HG02588 (cell line): ENCODE data around the gene TCERG1L.
"Not testable (repeated sequence)": the region's sequence is repeated elsewhere in the genome, so short reads cannot be mapped to it uniquely, and the experiment has no call there.

ENCODE experiments used
- ATAC-seq: cut with Tn5 transposase; IDR thresholded peaks from one replicate; pipeline ENCODE4 v1.9.1; 2021; ENCODE audit warnings: mild to moderate bottlenecking, moderate library complexity; ENCODE audit not compliant: unreplicated experiment

Gene TCERG1L

GRCh38 chr10:131150126-131150525 lies 161.4 kb downstream of the TCERG1L start:
- no peak for ATAC-seq

DNA sequence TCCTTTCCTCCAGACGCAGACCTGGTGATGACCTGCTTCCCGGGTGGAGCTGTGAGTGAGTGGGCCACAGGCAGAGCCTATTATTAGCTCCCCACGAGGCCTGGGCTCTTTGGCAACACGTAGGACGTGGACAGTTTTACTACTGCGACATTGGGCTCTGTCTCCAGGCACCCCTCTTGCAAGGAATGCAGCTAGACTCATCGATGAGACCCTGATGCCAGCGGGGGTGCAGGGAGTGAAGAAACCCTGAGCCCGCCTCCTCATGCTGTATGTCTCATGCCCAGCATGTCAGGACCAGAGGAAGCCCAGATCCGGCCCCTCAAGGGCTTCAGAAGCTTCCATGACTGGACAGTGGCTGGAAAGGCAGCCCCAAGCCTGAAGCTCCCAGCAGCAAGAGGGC lies 161.9 kb downstream of the TCERG1L start:
- no peak for ATAC-seq

DNA sequence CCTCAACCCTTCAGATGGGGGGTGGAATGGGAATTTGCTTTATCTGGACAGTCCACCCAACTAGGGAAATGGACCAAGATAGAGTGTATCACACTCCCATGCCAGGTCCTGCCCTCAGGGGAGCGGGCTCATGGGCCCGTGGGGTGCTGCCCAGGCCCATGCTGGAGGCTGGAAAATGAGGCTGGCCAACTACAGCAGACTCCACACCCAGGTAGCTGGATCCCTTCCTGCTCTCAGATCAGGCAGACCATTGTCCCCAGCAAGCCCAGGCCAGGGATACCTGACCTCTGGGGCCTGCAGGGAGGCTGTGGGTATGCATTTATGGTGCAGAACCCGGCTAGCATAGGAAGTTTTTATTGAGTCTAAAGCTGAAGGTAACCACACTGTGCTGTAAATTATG lies 162.4 kb downstream of the TCERG1L start:
- ATAC-seq = no peak

- no peak for ATAC-seq
Measured at GRCh38 chr10:131148270-131148669, 163.3 kb downstream of the TCERG1L start.

- ATAC-seq = no peak
Measured at GRCh38 chr10:131147301-131147975, 164.1 kb downstream of the TCERG1L start.

DNA sequence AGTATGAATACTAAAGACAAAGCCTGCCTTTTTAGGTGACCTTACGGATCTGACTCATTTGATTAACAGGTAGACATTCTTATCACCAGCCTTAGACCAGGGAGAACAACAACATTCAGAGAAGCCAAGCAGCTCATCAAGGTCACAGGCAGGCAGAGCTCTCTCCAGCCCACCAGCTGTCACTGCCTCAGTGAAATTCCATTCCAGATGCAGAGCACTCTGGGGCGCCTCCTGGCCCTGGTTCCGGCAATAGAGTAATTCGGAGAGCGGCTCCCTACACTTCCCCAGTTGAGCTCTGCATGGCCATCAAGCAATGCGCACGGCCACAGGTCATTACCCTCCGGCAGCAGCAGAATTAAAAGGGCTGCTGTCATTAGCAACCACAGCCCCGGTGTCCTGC lies 164.7 kb downstream of the TCERG1L start:
- ATAC-seq = no peak

DNA sequence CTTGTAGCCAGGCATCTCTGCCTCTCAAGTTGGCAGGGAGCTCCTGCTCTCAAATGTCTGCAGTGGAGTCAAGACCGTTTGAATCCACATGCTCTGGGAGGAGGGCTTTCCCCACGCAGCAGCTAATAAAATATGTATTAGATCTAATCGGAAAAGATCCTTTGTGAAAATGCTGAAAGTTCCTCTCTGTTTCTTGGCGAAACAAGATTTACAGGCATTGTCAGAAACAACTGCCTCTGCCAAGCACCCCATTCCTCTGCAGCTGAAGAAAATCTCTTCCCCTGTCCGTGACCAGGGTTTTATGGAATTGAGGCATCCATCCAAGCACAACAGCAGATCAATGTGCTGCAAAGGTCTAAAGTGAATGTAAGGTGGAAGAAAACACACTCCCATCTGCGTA lies 165.8 kb downstream of the TCERG1L start:
- no peak for ATAC-seq

DNA sequence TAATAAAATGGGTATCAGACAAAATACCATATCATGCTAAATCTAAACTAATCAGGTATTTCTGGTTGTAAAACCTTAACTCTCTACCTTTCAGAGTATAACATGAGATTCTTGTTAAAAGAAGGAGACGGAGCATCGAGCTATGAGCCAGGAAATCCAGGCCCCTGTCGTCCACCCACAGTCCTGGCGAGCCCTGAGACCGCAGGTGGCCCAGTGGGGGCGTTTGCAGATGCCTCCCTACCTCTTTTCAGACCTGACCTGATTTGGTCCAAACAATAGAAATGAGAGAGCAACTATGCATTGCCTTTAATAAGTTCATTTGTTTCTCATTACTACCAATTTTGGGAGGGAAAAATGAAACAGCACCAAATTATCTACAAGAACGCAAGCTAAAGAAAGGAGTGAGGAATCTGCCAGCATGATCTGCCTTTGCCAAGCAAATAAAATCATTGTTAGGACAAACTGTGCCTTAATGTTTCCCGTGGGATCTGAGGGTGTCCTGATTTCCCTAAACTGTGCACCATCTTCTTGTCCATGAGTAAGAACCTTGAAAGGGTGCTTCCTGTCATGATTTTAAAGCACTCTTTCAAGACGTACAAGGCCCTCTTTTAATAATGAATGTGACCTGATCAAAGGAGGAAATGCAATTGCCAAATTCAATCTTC lies 166.7 kb downstream of the TCERG1L start:
- ATAC-seq = no peak

GRCh38 chr10:131144196-131144595 lies 167.3 kb downstream of the TCERG1L start:
- ATAC-seq = no peak

- ATAC-seq = no peak
Measured at GRCh38 chr10:131143425-131144165, 167.9 kb downstream of the TCERG1L start.

DNA sequence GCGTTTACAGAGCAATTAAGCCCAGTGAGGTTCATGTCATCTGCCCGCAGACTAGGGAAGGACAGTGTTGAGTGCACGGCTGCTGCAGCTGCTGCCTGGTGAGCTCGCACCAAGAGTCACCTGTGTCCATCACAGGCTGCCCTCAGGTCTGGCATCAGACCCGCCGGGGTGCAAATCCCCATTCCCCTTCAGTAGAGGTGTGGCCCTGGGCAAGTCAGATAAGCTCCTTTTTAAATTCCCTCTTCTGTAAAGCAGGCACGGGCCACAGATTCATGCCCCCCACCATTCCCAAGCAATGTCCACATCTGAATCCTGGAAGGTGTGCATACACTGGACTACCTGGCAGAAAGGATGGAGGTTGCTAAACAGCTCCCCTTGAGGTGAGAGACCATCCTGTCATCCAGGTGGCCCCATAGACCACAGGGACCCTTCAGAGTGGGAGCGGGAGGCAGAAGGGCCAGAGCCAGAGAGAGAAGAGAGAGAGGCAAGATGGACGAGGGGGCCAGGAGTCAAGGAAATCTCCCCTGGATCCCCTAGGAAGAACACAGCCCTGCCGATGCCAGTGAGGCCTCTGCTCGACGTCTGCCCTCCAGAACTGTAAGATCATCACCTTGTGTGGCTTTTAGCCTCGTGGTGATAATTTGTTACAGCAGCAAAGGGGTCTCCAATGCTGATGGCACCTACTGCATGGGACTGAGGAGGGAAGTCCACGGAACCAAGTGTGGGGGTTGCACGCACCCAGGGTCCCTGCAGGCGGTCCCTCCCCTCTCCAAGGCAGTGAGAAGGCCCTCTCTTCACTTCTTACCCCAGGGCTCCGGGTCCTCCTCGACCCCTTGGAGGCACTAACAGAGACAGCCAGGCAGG lies 168.8 kb downstream of the TCERG1L start:
- no peak for ATAC-seq

DNA sequence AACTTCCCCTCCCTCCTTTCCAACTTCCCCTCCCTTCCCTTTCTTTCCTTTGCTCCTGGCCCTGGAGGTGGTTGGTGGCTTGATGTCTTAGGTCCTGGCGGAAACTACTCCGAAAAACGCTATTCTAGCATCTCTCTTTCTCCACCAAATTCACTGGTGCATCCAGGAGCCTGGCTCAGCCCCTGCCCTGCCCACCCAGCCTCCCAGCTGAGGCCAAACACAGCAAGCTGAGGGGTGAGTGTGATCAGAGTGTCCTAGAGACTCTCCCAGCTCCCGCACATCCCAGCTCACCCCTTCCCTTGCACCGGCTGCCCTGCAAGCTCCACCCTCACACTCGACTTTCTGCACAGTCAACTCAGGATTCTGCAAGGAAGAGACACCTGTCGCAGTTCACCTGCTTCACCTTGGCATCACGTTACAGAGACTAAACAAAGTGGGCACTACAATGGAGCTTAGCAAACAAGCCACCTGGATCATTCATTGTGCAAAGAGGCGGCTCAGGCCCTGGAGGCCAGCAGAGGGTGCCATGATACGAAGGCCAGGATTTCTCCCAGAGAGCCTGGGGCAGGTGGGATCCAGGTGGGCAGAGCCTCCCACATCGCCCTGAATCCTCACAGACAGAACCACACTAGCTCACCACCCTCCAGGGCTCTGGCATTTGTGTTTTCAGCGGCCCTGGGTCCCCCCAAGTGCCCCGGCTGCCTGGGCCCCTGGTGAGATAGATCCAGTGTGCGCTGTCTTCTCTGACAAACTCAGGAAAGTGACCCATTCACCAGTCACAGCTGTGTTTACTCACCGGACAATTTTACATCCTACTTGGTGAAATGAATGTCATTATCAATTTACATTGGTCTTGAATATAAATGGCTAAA lies 169.6 kb downstream of the TCERG1L start:
- no peak for ATAC-seq

GRCh38 chr10:131141207-131141606 lies 170.3 kb downstream of the TCERG1L start:
- no peak for ATAC-seq

DNA sequence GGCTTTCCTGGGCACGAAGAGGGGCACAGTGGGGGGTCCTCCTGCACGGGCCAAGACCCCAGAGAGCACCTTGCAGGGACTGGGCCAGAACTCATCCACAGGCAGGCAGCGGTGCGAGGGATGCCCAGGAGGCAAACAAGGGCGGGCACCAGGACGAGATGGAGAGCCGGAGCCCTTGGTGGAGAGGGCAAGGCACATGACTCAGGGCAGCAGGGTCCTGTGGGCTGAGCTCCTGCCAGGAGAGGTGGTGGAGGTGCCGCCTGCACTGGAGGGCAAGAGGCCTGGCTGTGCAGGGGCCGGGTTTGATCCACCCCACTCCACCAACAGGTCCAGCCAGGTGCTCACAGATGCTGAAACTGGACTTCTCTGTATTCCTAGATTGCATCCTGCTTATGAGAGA lies 170.9 kb downstream of the TCERG1L start:
- no peak for ATAC-seq

DNA sequence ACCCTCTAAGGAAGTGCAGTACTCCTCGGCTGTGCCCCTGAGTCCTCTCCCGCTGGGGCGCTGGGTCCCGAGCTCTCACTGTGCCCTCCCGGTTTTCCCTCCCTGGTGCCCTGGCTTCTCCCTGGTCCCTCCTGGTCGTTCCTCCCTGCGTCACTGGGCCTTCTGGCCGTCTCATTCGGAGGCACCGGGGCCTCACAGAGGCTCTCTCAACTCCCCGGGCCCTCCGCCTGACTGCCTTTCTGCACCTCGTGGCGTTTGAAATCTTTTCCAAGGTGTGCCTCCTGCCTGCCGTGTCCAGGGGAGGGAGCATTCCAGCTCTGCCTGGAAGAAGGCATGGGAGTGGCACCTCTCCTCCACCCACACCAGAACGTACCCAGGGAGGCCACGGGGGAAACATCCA lies 174.3 kb downstream of the TCERG1L start:
- ATAC-seq = no peak

GRCh38 chr10:131136336-131136735 lies 175.2 kb downstream of the TCERG1L start:
- ATAC-seq = not testable (repeated sequence)

GRCh38 chr10:131135716-131136115 lies 175.8 kb downstream of the TCERG1L start:
- ATAC-seq = no peak

DNA sequence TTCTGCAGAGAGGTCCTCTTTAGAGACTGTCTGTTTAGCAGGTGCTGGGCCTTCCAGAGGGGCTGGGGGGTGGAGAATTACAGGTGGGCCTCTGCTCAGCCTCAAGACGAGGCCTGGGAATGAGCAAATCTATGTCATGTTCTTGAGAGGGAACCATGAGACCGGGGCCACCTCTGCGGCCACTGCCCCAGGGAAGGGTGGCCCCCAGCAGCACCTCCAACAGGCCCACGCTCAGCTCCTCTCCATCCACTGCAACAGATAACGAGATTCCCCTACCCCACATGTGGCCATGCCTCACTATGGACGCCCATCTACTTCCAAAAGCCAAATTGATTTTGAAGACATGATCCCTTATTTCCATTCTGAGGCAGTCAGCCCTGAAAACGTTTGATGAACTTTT lies 176.9 kb downstream of the TCERG1L start:
- ATAC-seq = no peak

GRCh38 chr10:131134001-131134576 lies 177.4 kb downstream of the TCERG1L start:
- ATAC-seq = no peak

- ATAC-seq = no peak
Measured at GRCh38 chr10:131132681-131133080, 178.8 kb downstream of the TCERG1L start.
